ENCODE data around the gene KLHL29.

Gene KLHL29

DNA sequence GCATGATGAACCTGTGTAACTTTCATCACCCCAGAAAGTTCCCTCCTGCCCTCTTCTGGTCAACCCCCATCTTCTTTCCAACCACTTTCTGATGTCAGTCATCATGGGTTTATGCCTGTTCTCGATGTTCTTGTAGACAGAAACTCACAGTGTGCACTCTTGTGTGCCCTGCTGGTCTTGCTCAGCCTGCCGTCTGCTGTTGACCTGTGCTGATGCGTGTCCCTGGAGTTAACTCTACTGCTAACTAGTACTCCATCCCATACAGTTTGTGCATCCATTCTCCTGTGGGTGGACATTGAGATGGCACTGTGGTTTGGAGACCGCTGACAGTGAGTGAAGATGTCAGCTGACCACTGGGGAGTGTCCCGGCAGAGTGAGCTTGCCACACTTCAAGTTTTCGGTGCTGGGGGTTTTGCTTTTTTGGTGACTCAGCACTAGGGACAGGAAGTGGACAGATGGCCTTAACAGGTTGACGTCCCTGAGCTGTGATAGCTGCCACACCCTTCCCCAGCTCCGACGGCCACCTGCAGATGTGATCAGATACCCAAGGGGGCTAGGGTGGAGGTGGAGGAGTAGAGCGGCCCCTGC, 14.8 kb downstream of the KLHL29 start:
- no peak for DNase-seq

DNA sequence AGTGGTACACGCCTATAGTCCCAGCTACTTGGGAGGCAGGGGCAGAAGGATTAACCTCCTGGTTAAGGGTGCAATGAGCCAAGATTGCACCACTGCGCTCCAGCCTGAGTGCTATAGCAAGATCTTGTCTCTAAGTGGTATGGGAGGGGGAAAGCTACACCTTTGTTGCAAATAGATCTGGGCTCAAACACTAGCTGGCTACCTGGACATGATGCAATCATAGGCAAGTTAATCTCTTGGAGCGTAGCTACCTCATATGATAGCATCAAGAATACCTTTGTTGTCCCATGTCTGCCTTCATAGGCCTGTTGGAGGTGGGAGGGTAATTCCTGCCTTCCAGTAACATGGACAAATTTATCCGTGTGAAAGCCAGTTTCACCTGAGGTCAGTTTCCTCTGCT, 15.7 kb downstream of the KLHL29 start:
- DNase-seq = no peak

DNA sequence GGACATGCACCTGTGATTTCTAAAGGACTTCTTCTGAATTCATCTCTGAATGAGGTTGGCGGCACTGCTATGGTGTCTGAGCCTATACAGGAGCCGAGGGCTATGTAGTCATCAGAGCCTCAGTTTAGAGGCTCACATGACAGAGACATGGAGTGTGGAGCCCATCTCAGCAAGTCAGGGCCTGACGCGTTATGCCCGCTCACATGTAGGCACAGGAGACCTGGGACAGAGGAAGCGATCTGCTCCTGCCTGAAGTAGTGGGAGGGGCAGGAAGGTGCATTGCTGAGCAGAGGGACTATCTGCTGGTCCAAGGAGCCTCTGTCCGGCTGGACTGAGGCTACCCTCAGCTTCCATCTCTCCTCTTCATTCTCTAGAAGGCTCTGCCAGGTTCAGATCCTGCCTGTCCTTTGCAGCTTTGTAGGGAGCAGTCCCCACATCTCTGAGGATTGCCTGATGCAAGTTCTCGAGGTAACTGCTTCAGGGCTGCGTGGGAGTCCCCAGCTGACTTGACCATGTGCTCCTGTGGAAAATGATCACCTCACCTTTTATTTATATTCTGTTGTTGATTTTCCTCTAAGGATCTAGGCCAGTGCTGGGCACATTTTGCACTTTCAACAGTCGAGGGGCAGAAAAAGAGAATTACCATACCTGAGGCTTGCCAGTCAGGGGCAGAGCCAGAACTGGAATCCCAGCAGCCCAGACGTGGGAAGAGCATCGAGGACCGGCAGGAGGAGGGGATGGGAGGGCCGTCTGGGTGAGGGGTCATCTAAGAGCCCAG, 16.6 kb downstream of the KLHL29 start:
- DNase-seq = no peak

DNA sequence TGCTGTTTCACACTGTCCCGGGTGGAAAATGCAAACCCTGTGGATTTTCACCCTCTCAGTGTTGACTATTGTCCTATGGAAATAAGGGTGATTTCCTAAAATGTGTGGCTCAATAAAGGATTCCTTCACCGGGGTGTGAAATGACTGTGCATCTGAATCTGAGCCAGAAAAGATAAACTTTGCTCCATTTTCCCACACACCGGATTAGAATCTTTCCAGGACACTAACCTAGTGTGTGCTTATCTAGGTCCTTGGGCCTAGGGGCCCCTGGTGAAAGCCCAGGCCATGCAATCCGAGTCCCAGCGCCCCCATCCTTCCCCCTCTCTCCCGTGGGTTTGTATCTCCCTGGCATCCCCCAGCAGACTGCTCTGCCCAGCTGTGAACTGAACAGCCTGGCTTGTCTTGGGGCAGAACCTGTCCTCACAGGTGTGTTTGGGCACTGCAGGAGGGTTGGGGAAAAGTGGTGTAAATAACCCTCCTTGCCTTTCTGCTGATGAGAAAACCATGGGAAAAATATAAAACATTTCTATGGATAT, 17.3 kb downstream of the KLHL29 start:
- no peak for DNase-seq

DNA sequence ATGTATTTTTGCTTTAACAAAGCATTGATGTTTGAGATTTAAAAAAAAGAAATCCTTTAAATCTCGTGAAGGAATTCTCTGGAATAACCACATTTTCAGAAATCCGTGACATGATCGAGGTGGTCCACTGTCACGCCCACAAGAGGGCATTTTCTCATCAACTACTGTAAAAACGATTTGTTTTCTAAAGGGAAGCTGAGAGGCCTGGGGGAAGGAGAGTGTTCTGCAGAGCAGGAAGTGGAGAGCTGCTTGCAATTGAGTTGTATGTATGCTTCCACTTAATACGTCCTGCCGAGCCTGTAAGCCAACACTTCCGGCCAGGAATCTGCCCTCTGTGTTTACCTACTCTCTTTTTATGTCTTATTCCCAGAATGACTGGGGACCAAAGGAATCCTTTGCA, 19.4 kb downstream of the KLHL29 start:
- no peak for DNase-seq

DNA sequence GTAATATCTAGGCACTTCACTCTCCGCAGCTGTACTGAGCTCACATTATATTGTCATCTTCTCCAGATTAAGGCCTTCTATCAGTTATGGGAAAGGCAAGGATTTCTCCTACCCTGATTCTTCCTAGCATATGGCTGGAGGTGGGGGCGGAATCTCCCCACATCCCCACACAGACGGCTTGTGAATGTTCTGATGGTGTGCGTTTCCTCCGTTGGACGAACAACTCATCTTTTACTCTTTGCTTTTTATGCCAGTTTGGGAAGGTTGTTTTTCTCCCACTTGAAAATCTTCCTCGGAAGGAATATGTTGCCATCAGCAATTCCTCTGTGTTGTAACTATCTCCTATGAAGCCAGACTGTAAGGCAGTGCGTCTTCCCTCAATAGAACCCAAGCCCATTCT, 24.3 kb downstream of the KLHL29 start:
- DNase-seq = no peak

DNA sequence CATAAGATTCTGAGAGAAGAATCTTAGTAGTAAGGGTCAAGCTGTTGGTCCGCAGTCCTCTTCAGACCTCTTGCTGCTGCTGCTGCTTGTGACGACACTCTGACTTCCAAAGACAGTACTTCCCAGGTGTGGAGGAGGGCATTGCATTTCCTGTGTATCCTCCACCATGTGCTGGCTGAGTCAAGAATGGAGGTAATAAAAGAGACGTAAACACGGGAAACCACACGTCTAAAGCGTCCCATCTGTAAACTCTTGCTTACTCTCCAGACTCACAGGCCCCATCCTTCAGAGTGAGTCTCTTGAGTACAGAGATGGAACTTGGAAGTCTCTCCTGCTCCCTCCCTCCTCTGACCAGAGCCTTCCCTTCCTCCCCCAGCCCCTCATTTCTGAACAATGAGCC, 25.6 kb downstream of the KLHL29 start:
- no peak for DNase-seq

DNA sequence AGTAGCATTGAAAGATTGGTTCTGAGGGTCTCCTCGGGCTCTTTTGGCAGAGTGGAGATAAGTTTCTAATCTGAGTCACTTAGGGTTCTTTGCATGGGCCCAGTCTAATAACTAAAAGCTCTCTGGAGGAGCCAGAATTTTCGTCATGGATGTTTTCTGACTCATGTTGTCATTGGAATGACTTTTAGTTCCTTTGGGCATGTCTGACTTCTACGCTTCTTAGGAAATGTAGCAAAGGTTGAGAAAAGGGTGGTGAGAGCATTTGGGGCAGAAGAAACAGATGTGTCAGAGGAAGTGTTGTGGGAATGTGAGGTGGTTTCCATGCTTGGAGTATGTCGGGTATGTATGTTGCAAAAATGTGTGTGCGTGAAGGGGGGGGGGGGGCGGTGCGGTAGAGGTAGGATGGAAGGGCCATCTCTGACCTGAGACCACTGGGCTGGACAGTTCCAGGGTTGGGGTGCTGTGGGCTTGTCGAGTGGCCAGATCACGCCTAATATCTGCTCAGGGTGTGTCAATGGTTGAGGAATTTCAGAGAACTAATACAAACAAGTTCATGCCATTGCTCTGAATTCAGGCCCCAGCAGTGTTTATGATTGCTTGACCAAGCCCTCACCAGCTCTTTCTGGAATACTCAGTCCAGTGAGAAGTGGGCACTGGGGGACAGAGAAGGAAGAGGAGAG, 26.9 kb downstream of the KLHL29 start:
- no peak for DNase-seq

DNA sequence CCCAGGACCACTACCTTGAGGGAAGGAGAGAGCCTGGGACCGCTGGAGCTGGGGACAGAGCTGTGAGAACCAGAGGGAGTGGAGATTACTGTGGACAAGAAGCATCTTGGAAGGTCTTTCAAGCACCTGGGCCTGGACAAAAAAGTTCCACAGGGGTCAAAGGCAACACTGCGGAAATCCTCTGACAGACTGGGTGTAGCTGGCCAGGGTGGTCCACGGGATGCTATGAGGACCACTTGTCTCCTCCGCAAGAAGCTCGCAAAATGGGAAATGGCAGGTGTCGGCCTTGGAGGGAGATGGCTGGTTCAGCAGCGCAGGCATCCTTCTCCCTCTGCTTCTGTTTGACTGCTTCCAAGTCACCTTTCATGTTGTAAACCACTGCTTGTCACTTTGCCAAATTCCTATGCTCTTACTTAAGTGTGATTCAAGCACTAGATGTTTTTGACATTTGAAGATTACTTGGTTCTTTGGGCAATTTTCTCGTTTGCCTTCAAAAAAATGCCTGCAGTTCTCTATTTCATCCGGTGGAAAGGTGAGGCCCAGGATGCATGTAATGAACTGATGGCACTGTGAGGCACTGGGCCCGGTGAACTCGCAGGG, 27.7 kb downstream of the KLHL29 start:
- DNase-seq = no peak

DNA sequence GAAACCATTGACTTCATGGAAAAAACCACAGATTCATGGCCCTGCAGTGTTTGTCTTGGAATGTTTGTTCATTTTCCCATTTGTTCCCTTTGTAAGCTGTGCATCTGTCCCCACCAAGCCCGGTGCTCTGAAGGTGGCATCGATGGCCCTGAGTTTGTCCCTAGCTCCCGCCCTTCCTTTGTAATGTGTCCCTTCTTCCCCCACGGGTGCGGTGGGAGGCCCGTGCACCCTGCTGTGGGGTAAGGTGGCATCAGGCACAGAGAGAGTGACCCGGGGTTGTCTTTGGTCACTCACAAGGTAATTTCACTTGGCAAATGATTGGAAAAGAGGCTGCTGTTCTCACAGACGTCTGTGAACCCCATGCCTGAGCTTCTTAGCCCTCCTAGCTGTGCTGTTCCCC, 28.7 kb downstream of the KLHL29 start:
- DNase-seq = no peak

DNA sequence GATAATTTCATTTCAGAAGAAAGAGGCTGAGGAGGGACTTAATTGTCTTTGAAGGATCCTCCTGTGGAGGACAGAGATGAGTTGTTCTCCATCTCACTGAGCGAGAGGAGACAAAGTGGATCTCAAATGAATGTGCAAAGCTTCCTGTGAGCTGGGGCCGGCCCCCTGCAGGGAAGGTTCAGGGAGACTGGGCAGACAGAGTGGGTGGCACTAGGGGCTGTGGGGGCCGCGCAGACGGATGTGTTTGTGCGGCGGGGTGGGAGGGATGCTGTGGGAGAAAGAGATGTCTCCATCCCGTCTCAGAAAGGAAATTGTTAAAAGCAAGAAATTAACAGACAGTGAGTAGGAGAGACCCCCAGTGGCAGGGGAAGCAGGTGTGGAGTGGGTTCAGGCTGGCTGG, 29.1 kb downstream of the KLHL29 start:
- no peak for DNase-seq

DNA sequence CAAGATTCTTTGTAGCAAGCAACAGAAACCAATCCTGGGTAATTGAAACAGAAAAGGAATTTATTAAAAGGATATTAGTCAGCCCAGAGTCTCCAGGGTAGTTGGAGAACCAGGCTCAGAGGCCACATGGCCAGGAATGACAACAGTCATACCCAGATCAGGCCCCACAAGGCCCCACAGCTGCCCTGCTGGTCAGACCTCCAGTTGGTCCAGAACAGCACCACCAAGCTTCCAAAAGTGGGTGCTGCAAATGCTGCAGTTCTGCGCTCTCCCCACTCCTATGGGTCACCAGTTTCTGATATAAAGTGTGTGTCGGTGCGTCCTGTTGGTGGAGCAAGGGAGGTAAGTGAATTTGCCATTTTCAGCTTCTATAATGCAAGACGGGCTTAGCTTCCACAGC, 29.9 kb downstream of the KLHL29 start:
- DNase-seq = no peak

DNA sequence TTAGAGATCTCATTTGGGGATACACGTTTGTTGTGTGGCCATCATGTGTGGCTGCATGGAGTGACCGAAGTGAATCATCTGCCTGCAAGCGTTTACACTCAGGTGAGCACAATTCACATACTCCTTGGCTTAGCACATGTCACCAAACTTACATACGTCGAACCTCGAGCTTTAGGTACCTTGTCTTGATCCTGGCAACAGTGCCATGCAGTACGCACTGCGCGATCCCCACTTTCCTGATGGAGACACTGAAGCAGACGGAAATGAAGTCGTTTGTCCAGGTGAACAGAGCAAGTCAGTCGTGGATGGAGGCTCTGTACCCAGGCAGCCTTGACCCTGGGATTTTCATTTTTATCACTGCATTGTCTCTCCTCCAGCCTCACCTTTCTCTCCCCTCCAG, 32.3 kb downstream of the KLHL29 start:
- no peak for DNase-seq

DNA sequence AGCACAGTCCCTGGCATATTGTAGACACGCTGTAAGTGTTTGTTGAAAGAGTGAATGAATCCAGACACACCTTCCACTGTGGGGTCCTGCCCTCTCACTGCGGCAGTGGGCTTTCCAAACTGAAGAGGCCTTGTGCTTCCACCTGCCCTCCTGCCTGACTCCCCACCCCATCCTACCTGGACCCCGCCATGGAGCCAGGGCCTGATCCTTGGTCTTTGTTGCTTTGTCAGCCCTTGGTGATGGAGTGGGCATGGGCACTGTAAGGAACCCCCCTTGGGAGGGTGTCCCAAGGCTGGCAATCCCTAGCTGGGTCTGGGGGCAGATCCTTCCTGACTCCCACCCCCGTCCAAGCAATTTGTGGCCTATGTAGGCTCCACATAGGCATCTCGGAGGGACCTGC, 33.1 kb downstream of the KLHL29 start:
- DNase-seq = no peak

DNA sequence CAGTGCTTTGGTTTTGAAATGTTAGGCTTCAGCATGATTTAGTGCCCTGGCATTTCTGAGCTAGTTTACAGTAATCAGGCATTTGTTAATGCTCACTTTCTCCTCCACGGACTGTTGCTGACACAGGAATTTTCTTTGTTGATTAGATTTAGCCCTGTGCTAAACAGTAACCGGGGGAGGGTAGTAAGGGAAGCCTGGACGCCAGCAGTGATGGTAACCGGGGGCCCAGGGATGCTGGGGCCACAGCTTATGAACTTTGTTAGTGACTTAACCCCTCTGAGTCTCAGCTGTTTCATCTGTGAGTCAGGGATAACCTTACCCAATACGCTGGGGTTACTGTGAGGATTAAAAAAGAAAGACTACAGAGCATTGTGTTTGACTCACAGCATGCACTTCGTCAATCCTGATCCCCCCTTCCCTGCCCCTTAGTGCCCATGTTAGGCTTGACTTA, 33.5 kb downstream of the KLHL29 start:
- no peak for DNase-seq

DNA sequence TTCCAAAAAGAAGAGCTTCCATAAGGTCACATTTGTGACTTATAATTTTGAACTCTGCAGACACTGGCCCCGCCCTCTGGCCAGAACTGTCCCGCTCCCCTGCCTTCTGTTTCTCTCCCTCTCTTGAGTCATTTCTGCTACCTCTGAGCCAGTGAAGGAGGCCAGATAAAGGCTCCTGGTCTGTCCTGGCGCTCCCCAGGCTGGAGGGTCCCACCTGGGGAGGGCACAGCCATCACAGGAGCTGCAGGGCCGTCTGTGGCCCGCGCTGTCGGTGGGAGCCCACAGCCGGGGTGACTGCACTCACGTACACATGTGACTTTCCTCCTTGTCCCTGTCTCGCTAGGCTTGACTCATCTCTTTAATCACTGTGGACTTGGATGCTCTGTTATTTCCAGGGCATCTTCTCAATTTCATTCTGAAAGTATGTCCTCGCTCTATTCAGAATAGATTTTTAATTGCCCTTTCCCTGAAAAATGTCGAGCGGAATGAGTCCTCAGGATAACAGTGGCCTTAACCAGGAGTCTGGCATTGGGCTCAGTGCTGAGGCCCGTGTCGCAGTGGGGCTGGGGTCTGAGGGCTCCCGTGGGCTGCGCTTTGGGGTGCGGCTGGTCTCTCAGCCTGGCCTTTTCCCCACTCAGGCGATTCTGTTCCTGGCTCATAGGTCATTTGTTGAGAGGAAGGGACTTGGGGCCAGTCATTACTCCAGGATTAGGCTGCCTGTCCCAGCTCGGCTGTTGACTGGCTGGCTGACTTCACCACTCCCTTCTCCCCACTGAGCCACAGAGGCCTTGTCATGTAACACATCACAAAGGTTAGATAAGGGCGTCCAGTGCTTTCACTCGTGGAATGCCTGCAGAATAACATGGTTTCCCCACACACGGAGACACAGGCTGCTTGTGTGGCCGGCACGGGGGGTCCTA, 34.5 kb downstream of the KLHL29 start:
- DNase-seq = no peak

DNA sequence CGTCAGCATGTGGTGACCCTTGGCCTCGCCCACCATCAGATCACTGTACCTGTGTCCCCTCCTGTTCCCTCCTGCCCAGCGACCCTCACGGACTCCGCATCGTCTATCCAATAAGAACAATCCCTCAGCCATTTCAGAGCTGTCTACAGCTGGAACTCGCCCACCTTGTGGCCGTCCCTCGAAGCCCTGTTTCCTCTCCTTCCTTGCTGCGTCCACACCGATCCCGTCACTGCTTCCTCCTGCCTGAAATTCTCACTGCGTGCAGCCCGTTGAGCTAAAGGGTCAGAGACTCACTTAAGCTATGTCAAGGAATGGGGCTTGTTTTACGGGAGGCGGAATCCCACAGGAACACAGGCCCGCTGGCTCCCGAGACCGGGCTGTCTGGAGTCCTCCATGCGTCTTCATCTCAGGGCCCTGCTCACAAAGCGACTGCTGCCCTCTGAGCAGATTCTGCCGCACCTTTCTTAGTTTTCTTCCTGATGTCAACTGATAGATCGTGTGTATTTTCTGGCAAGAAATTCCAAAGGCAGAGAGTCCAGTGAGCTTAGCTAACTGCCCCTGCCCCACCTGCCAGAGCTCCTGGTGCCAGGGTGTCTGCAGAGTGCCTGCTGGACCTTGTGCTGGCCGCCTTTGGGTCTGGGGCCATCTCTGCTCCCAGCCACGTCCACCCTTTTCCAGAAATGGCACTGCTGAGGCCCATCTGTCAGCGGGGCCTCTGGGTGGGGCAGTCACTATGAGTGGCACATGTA, 35.3 kb downstream of the KLHL29 start:
- DNase-seq = peak in 1 of 2 experiments; percentile 12

DNA sequence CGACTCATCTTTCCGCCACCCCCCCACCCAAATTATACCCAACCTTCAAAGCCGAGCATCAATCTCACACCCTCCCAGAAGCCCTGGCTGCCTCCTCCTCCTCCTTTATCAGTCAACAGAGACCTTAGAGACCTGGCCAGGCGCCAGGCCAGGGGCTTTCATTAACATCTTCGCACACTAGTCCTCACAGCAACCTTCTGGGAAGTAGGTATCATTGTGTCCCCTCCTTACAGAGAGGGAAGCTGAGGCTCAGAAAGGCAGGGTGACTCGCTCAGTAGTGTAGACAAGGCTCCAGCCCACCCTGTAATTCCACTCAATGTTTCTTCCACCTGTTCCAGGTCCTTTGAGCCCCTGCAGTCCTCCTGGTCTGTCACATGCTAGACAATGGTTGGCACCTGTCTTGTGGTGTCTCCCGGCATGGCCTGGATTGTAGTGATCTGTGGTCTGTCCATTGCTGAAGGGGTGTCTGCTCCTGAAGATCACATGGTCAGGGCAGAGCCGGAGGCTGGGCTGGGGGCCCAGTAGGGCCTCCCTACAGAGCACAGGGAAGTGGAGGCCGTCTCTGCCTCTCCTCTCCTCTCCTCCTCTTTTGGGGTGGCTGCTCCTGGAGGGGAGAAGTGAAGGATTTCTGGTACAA, 36.0 kb downstream of the KLHL29 start:
- peak in 1 of 2 experiments; percentile 13 for DNase-seq

DNA sequence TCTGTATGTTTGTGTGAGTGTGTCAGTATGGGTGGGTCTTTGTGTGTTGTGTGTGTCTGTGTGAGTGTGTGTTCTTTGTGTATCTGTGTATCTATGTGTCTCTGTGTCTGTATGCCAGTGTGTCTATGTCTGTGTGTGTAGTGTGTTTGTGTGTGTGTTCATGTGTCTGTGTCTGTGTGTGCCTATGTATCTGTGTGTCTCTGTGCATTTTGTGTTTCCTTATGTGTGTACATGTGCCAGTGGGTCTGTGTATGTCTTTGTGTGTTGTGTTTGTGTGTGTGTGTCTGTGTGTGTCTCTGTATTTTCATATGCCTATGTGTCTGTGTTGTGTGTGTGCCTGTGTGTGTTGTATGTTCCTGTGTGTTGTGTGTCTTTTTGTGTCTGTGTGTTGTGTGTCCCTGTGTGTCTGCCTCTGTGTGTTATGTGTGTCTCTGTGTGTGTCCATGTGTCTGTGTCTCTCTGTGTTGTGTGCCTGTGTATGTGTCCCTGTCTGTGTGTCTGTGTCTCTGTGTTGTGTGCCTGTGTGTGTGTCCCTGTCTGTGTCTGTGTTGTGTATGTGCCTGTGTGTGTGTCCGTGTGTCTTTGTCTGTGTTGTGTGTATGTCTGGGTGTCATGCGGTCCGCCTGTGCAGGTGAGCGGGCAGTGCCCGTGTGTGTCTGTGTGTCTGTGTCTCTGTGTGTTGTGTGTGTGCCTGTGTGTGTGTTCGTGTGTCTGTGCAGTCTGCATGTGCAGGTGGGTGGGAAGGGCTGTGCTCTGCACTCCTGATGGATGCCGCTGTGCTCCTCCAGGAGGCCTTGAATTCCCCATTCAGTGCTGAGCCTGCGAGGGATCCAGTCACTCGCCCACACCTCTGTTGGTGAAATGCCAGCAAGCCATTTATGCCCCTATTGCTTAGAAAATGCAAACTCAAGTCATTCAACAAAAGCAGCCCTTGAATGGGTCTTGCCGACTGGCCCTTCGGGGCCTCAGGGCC, 37.4 kb downstream of the KLHL29 start:
- peak in 1 of 2 experiments; percentile 10 for DNase-seq
